ENCODE results near the gene NMNAT2.

NMNAT2 gene

DNA sequence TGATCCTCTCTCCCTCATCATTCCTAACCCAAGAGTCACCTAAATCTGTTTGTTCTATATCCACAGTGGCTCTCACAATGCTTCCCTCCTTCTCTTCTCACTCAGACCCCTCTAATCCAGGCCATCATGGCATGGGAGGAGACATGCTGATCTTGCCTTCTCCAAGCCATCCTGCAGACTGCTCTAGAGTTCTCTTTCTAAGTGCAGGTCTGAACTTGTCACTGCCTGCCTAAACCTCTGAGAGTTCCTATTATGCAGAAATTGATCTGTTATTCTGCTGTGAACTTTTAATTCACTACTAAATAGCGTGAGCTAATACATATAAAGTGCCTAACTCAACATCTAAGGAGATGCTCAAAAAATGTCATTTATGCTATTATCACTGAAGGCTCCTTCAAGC is 205.3 kb downstream of the NMNAT2 start:
- no peak for DNase-seq (ENCODE audit: low read depth)

DNA sequence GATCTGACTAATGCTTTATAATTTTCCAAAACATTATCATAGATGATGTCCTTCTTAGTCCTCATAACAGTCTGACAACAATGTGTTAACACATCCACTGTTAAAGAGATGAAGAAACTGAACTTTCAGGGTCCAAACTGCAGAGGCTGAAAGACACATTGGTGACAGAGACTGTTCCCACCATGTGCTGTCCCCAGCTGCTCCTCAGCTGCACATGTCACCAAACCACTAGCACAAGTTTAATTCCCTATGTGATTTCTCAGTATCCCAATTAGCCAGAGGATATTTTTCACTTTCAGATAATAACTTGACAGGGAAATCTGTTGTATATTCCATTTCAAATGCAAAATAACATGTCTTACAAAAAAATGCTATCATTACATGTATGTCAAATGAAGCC is 207.5 kb downstream of the NMNAT2 start:
- no peak for DNase-seq (ENCODE audit: low read depth)

DNA sequence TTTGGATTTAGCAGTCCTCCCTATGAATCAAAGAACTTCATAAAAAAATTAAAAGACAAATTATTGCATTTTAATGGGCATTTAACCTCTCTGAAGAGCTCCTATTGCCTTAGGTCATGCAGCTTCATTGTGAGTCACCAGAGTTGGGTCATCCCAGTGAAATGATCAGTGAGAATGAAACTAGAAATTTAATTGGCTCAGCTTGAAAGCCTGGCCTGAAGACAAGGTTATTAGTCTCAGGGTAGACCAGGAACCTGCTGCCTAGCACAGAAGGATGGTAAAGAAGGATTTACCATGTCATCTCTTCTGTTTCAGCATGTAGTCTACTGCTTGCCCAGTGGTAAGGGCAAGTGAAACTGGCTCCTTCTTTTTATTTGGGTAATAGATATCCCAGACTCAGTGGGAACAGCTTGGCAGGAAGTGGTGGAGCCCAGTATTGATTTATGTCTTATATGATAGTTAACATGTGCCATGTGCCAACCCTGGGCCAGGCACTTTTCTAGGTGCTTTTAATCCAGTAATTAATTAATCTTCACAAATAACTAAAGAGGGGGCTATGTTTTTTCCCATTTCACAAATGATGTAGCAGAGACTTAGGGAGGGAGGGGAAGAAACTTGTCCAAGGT is 208.5 kb downstream of the NMNAT2 start:
- peak; percentile 90 for DNase-seq (ENCODE audit: low read depth)

DNA sequence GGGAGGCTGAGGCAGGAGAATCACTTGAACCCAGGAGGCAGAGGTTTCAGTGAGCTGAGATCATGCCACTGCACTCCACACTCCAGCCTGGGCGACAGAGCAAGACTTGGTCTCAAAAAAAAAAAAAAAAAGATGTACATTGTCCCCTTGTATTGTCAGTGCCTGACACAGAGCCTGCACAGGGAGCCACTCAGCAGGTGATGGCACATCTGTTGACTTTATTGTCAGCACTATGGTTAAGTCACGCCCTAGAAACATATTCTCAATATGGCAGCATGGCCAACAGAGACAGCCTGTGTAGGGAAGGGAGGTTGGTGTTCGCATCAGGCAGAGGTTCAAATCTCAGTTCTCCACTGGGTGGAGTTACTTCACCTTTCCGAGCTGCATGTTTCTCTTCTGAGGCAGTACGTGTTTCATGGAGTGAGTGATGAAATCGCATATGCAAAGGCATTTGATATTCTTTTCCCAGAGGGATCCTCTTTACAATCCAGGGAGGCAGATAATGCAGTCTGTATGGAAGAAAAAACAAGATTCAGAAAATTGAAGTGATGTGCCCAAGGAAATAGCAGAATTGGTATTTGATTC is 211.6 kb downstream of the NMNAT2 start:
- no peak for DNase-seq (ENCODE audit: low read depth)

DNA sequence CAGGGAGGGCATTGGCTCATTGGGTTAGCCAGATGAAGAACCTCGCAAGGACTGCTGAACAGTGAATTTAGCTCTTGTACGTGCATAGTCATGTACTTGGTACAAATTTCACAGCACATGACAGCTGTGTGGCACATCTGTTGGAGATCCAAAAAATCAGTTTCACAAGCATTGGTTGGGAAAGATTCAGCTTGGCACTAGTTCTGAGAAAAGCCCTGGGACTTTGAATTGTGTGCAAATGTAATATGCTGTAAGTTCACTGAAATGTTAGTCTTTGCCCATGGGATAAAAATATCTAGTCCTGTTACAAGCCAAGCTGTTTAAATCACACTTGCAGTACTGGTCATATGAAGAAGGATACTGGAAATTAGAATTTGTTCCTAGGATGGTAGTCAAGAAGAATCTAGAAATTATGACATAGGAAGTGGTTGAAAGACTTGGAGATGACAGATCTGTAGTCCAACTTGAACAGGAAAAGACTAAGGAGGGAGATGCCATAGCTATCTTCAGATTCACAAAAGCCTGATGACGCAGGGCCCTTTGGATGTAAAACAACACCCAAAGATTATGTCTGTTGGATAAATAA is 212.9 kb downstream of the NMNAT2 start:
- DNase-seq (ENCODE audit: low read depth) = no peak

DNA sequence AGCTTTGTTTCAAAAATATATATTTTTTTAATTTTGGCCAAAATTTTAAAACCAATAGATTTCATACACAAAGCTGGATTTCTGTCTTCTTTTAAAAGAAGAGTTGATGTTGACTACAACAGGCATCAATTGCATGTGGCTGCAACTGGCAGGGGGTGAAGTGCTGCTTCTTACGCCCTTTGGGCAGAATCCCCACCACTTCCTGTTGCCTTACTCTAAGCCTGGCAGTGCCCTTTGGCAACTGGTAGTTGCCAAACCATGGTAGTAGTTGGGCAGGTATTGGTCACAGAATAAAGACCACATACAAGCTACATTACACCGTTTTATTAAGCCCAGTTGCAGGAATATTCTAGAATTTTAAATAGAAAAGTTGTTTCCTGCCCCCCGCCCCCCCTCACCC is 215.1 kb downstream of the NMNAT2 start:
- DNase-seq (ENCODE audit: low read depth) = no peak

DNA sequence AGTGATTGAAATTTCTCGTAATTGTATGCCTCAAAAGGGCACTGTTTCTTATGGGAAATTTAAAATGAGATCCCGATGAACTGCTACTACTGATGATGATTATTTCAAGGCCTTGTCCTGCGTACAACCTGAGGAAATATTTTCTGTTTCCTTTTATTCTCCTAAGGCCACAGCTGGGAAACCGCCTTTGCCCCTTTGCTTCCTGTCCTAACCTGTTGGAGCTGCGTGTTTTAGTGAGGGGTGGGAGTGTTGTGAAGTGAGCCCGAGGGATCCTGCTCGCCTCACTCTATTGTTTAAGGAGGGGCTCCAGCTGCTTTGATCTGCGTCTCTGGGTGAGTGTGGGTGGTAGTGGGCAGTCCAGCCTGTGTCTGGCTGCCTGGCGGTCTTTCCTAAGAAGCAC is 217.7 kb downstream of the NMNAT2 start:
- no peak for DNase-seq (ENCODE audit: low read depth)

DNA sequence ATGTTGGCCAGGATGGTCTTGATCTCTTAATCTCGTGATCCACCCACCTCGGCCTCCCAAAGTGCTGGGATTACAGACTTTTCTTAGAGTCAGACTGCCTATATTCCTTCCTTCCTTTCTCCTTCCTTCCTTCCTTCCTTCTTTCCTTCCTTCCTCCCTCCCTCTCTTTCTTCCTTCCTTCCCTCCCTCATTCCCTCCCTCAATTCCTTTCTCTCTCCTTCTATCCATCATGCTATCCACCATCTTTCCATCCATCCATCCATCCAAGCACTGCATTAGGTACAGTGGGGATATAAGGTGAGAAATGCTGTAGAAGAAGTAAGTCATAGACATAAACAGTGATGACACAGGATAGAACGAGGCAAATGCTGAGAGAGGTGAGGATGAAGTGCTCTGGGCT is 218.9 kb downstream of the NMNAT2 start:
- DNase-seq (ENCODE audit: low read depth) = no peak

DNA sequence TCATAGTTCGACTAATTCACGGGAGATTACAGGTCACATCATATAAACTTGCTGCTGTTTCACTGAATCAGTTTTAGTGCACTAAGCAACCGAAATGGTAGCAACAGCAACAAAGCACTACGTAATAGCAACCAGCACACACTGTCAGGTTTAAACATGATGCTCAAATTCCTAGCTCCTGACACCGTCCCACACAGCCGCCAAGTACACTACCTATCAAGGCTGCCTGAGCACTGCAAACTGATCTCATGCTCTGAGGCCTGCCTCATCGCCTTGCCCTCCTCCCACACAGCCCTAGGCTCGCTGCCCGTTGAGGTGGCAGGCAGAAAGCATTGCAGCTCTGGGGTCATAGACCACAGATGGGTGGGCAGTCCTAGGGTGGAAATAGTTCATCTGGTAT is 219.7 kb downstream of the NMNAT2 start:
- DNase-seq (ENCODE audit: low read depth) = no peak

Data from HS-5 (cell line).